Body of pancreas (tissue), 4 donors: Measurements from ENCODE around the gene TRIAP1.

Experiments
- CTCF ChIP-seq, 7 experiments: fragments of 450-650 bp in 4 of 7; fragments of 200-600 bp in 3 of 7; sonication (generic) in 3 of 7; IDR thresholded peaks; one replicate each; pipeline ENCODE4 v1.5.1; 2016 to 2019; ENCODE audit warnings: antibody characterized with exemption in 7 of 7
- POLR2A ChIP-seq, 3 donors: fragments of 450-650 bp; IDR thresholded peaks; one replicate each; pipeline ENCODE4 v1.6.1; 2016; ENCODE audit warnings: antibody characterized with exemption in 3 of 3, mild to moderate bottlenecking in 2 of 3

- TF ChIP-seq POLR2A (IDR thresholded peaks at IDR 0.05), result no peak
- TF ChIP-seq CTCF (IDR thresholded peaks at IDR 0.05), result no peak
These were observed 33.8 kb downstream of the TRIAP1 start for GRCh38 chr12:120412421-120412820.
